Spleen (tissue), 7 donors: Measurements from ENCODE around the gene KRTAP25-1.

Experiments used
- CTCF ChIP-seq, 11 experiments: fragments of 200-600 bp in 7 of 11; fragments of 450-650 bp in 4 of 11; sonication (generic) in 4 of 11; IDR thresholded peaks in 8 of 11; conservative IDR thresholded peaks in 3 of 11; 1 replicate in 7 of 11; 2 replicates in 4 of 11; pipeline versions ENCODE4 v1.4.0 to v1.8.0; 2016 to 2021; ENCODE audit warnings: antibody characterized with exemption in 11 of 11, inconsistent platforms in 4 of 11, mild to moderate bottlenecking in 1 of 11
- POLR2A ChIP-seq, 3 donors: fragments of 450-650 bp; IDR thresholded peaks; one replicate each; pipeline ENCODE4 v1.5.1; 2017; ENCODE audit warnings: antibody characterized with exemption in 3 of 3, mild to moderate bottlenecking in 1 of 3
- POLR2AphosphoS5 ChIP-seq, 3 donors: sonication (generic); formaldehyde crosslinking; IDR thresholded peaks; one replicate each; pipeline ENCODE4 v1.5.1; 2017; ENCODE audit warnings: antibody characterized with exemption in 3 of 3
- donor health status: DM: no; HTN: no; CAD: no; lungs with moderate emphysema.
- donor health status: DM: no; HTN: no; CAD: no.
- donor health status: DM: no; HTN: no; CAD: no.

- TF ChIP-seq CTCF (IDR thresholded peaks at IDR 0.05 in 8 of 11, conservative IDR thresholded peaks at IDR 0.05 in 3 of 11) (no peak), POLR2AphosphoS5 (IDR thresholded peaks at IDR 0.05) (no peak), POLR2A (IDR thresholded peaks at IDR 0.05) (no peak)
Measured at GRCh38 chr21:30333736-30334135, 44.4 kb upstream of the KRTAP25-1 start.
